ENCODE results near the gene KIF1C.

DNA sequence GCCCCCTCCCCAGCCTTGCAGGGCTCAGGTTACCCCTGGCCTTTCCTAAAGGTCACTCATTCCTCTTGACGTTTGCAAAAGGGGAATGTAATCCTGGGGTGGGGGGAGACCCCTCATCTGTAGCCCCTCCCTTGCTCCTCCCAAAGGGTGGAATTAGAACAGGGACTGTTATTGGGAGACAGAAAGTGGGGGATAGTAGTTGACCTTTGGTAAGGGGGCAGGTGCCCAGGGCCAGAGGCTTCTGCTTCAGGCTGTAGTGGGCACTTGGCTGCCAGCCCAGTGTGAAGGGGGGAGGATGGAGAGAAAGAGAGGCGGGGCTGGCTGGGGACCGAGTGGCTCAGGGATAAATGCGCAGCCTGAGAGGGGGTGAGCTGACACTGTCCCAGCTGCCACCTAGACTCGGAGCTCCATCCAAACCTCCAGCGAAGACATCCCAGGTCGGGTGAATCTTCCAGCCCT lies 47.0 kb upstream of the KIF1C start, which contains the start of gene ENO3:
- TF ChIP-seq, protein P1, sequence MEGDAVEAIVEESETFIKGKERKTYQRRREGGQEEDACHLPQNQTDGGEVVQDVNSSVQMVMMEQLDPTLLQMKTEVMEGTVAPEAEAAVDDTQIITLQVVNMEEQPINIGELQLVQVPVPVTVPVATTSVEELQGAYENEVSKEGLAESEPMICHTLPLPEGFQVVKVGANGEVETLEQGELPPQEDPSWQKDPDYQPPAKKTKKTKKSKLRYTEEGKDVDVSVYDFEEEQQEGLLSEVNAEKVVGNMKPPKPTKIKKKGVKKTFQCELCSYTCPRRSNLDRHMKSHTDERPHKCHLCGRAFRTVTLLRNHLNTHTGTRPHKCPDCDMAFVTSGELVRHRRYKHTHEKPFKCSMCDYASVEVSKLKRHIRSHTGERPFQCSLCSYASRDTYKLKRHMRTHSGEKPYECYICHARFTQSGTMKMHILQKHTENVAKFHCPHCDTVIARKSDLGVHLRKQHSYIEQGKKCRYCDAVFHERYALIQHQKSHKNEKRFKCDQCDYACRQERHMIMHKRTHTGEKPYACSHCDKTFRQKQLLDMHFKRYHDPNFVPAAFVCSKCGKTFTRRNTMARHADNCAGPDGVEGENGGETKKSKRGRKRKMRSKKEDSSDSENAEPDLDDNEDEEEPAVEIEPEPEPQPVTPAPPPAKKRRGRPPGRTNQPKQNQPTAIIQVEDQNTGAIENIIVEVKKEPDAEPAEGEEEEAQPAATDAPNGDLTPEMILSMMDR (IDR thresholded peaks at IDR 0.05), result no peak
- TF ChIP-seq POLR2AphosphoS5 (IDR thresholded peaks at IDR 0.05; ENCODE audit: insufficient read depth in 1 of 2, low read depth in 1 of 2), result no peak
- TF ChIP-seq POLR2A (IDR thresholded peaks at IDR 0.05), result no peak
